ENCODE results near the gene COMT.
A peak's percentile ranks its signal among the peaks of the same experiment; 100 is the strongest.

COMT gene

GRCh38 chr22:19970479-19971275, 29.1 kb downstream of the COMT start:
- no peak for FAIRE-seq

GRCh38 chr22:19971276-19972124, 29.9 kb downstream of the COMT start:
- FAIRE-seq, result no peak

GRCh38 chr22:19972251-19972650, 30.7 kb downstream of the COMT start:
- FAIRE-seq, result no peak

- no peak for FAIRE-seq
Observed at GRCh38 chr22:19972652-19973550, 31.3 kb downstream of the COMT start.

GRCh38 chr22:19973551-19974267, 32.1 kb downstream of the COMT start:
- no peak for FAIRE-seq

GRCh38 chr22:19974268-19974861, 32.8 kb downstream of the COMT start:
- FAIRE-seq, result peak; percentile 88

- FAIRE-seq, result no peak
Observed at GRCh38 chr22:19974935-19975706, 33.5 kb downstream of the COMT start.

GRCh38 chr22:19975707-19976035, 34.1 kb downstream of the COMT start:
- no peak for FAIRE-seq

GRCh38 chr22:19976671-19977070, 35.1 kb downstream of the COMT start:
- no peak for FAIRE-seq

GRCh38 chr22:19977296-19978243, 36.0 kb downstream of the COMT start:
- FAIRE-seq, result no peak

- FAIRE-seq, result no peak
Observed at GRCh38 chr22:19978748-19979147, 37.2 kb downstream of the COMT start.

- no peak for FAIRE-seq
Observed at GRCh38 chr22:19979712-19980493, 38.3 kb downstream of the COMT start.

- no peak for FAIRE-seq
Observed at GRCh38 chr22:19980766-19981165, 39.2 kb downstream of the COMT start.

- no peak for FAIRE-seq
Observed at GRCh38 chr22:19981171-19981960, 39.8 kb downstream of the COMT start.

GRCh38 chr22:19981961-19982920, 40.7 kb downstream of the COMT start:
- FAIRE-seq, result no peak

- FAIRE-seq, result no peak
Observed at GRCh38 chr22:19982991-19983578, 41.5 kb downstream of the COMT start.

- no peak for FAIRE-seq
Observed at GRCh38 chr22:19983741-19984140, 42.2 kb downstream of the COMT start.
